B cell (primary cell): ENCODE results near the gene RNASE8. TPM values are rescaled to one million over a fixed set of nuclear protein-coding genes. Genes with fewer than 3 reads are reported as not detected.
A peak's percentile ranks its signal among the peaks of the same experiment; 100 is the strongest.

Experiments used
- ATAC-seq: fragments of 200-7000 bp; cut with Tn5 transposase; one replicate; pipeline ENCODE4 v1.10.0; 2021; ENCODE audit warnings: low read depth, mild to moderate bottlenecking, moderate number of reproducible peaks, moderate library complexity
- CTCF ChIA-PET: fragments of 350-600 bp; sonication (Branson Sonifier 250); formaldehyde crosslinking; loops from one replicate; lab custom pipeline; 2021; ENCODE audit warnings: antibody characterized with exemption, inconsistent platforms; lab: Charles Lee
- POLR2A ChIA-PET: fragments of 350-600 bp; sonication (Branson Sonifier 250); formaldehyde crosslinking; loops from one replicate; lab custom pipeline; 2021; ENCODE audit warnings: antibody characterized with exemption; lab: Charles Lee
- DNase-seq: peaks from one replicate; pipeline ENCODE4 v3.0.0; 2013
- H2AFZ ChIP-seq: 2 replicates; pipeline ENCODE4 v1.6.1; 2012; ENCODE audit warnings: mild to moderate bottlenecking, low read depth, low read length; ENCODE audit not compliant: insufficient read depth, poor library complexity, severe bottlenecking
- H3K27ac ChIP-seq, 2 donors: 1 replicate in 1 of 2; 2 replicates in 1 of 2; pipeline ENCODE4 v1.5.1; 2012 to 2013; ENCODE audit warnings: low read length in 2 of 2, mild to moderate bottlenecking in 2 of 2, moderate library complexity in 1 of 2
- H3K27me3 ChIP-seq, 4 experiments: fragments of 200-600 bp in 1 of 4; sonication (generic) in 1 of 4; replicated peaks in 1 of 4; 1 replicate in 2 of 4; 2 replicates in 2 of 4; pipeline versions ENCODE4 v1.6.1 to v1.7.0; 2013 to 2016; ENCODE audit warnings: low read length in 3 of 4, mild to moderate bottlenecking in 2 of 4, mixed read lengths in 1 of 4, moderate library complexity in 1 of 4; ENCODE audit not compliant: insufficient read depth in 4 of 4, control insufficient read depth in 3 of 4; ENCODE audit errors: control extremely low read depth in 1 of 4
- H3K36me3 ChIP-seq, 2 experiments: replicated peaks in 1 of 2; 1 replicate in 1 of 2; 2 replicates in 1 of 2; pipeline versions ENCODE4 v1.6.1 to v1.7.1; 2013; ENCODE audit warnings: low read length in 1 of 2; ENCODE audit not compliant: insufficient read depth in 2 of 2, control insufficient read depth in 1 of 2; ENCODE audit errors: control extremely low read depth in 1 of 2, extremely low read depth in 1 of 2
- H3K4me1 ChIP-seq, 2 donors: fragments of 200-600 bp in 1 of 2; sonication (generic) in 1 of 2; 1 replicate in 1 of 2; 2 replicates in 1 of 2; pipeline versions ENCODE4 v1.5.1 to v1.6.1; 2013 to 2017; ENCODE audit warnings: low read length in 2 of 2; ENCODE audit not compliant: control insufficient read depth in 2 of 2, insufficient read depth in 2 of 2
- H3K4me2 ChIP-seq: replicated peaks from 2 replicates; pipeline ENCODE3; 2012; ENCODE audit warnings: mild to moderate bottlenecking, low read depth, low read length; ENCODE audit not compliant: poor library complexity, severe bottlenecking
- H3K4me3 ChIP-seq, 5 experiments: fragments of 200-600 bp in 1 of 5; sonication (generic) in 1 of 5; 1 replicate in 3 of 5; 2 replicates in 2 of 5; pipeline versions ENCODE4 v1.5.1 to v1.7.0; 2011 to 2016; ENCODE audit warnings: low read length in 4 of 5, mild to moderate bottlenecking in 4 of 5, low read depth in 2 of 5, control low read depth in 1 of 5, moderate library complexity in 1 of 5; ENCODE audit not compliant: insufficient read depth in 1 of 5; ENCODE audit errors: control extremely low read depth in 1 of 5, extremely low read depth in 1 of 5
- H3K79me2 ChIP-seq: fragments of 200-600 bp; sonication (generic); one replicate; pipeline ENCODE4 v1.6.0; 2016; ENCODE audit warnings: low read length; ENCODE audit not compliant: control insufficient read depth, insufficient read depth
- H3K9ac ChIP-seq: fragments of 200-600 bp; sonication (generic); 2 replicates; pipeline ENCODE4 v1.6.1; 2017; ENCODE audit warnings: mild to moderate bottlenecking, low read length, moderate library complexity
- H3K9me3 ChIP-seq, 3 donors: one replicate each; pipeline versions ENCODE4 v1.6.1 to v1.7.1; 2013; ENCODE audit warnings: low read length in 2 of 3; ENCODE audit not compliant: control insufficient read depth in 2 of 3, insufficient read depth in 1 of 3; ENCODE audit errors: control extremely low read depth in 1 of 3
- H4K20me1 ChIP-seq: 2 replicates; pipeline ENCODE4 v1.6.0; 2012; ENCODE audit warnings: mild to moderate bottlenecking, low read length; ENCODE audit not compliant: insufficient read depth, control insufficient read depth, poor library complexity, severe bottlenecking
- H3K27ac Mint-ChIP-seq: one replicate; pipeline ENCODE4 v1.8.0; 2021; ENCODE audit warnings: mixed read lengths
- H3K27me3 Mint-ChIP-seq: one replicate; pipeline ENCODE4 v1.8.0; 2021; ENCODE audit warnings: mixed read lengths
- H3K4me1 Mint-ChIP-seq: one replicate; pipeline ENCODE4 v1.8.0; 2021; ENCODE audit warnings: mixed read lengths
- H3K4me3 Mint-ChIP-seq: one replicate; pipeline ENCODE4 v1.8.0; 2021; ENCODE audit warnings: mixed read lengths
- H3K9me3 Mint-ChIP-seq: one replicate; pipeline ENCODE4 v1.8.0; 2022; ENCODE audit warnings: mixed read lengths; ENCODE audit not compliant: insufficient read depth
- CTCF ChIP-seq: fragments of 200-600 bp; IDR thresholded peaks from one replicate; pipeline ENCODE4 v1.8.0; 2022; ENCODE audit warnings: antibody characterized with exemption, mild to moderate bottlenecking
- EZH2 ChIP-seq: IDR thresholded peaks from 2 replicates; pipeline ENCODE4 v1.6.1; 2012; ENCODE audit warnings: borderline replicate concordance, low read depth, mild to moderate bottlenecking, moderate library complexity, low read length; ENCODE audit not compliant: insufficient read depth, poor library complexity, severe bottlenecking
- WGBS: methylation state at CpG from one replicate; pipeline ENCODE4 v1.1.5; 2013; ENCODE audit warnings: missing lambda C conversion rate; ENCODE audit not compliant: insufficient coverage; 5-methylcytosine and 5-hydroxymethylcytosine counted together
- intact Hi-C: fragments of 100-400 bp; cut with micrococcal nuclease; formaldehyde crosslinking; loops from one replicate; pipeline ENCODE4 v1.10.0; 2022
- polyA plus RNA-seq: library from polyadenylated mRNA; depleted of rRNA; stranded (reverse); fragments of >200 nt; gene quantifications from 2 replicates; pipeline ENCODE4 v1.2.3, GENCODE V29; 2012
- total RNA-seq, 2 donors: library from RNA; stranded (reverse); fragments of 120-200 nt in 1 of 2; gene quantifications; 1 replicate in 1 of 2; 2 replicates in 1 of 2; pipeline versions ENCODE4 v1.2.3 to v1.2.4, GENCODE V29; 2013 to 2022

Gene RNASE8
- total and polyA plus RNA-seq, 2 donors (not counting 1 experiment from before 2014, with no cell fraction given): not detected

- Histone ChIP-seq H3K4me3 (peak within 1 kb of the TSS; percentile 17 to 69 (median 53)), H3K27me3 (peaks cover 0 to 50% (median 18%) of the 10 kb centered on the region in 4 experiments), H3K79me2 (no peaks in the 10 kb centered on the region), H2AFZ (peak within 1 kb of the TSS; percentile 43), H3K9me3 (peaks cover 0 to 9% (median 0%) of the 10 kb centered on the region in 3 donors), H3K9ac (peak within 1 kb of the TSS; percentile 70), H4K20me1 (no peaks in the 10 kb centered on the region), H3K36me3 (no peaks in the 10 kb centered on the region), H3K27ac (no peak within 1 kb of the TSS), H3K4me1 (peaks cover 34 to 40% of the 10 kb centered on the region in 2 donors), H3K4me2 (peak within 1 kb of the TSS; percentile 97)
- Mint-ChIP-seq H3K27me3 (peaks cover 32% of the 10 kb centered on the region), H3K27ac (peak within 1 kb of the TSS; percentile 73), H3K4me3 (peak within 1 kb of the TSS; percentile 93), H3K9me3 (no peaks in the 10 kb centered on the region), H3K4me1 (peaks cover 44% of the 10 kb centered on the region)
- DNase-seq (peak; percentile 55), ATAC-seq (peak; percentile 5)
- ChIA-PET POLR2A (interaction anchor here (0.9 to 2.7 kb wide), 5 partner anchors 22 to 81 kb away, joined by 3 to 27 read pairs (median 8); partner anchors contain the start of genes NDRG2 and ZNF219), CTCF (interaction anchor here (0.7 to 6.2 kb wide), 9 partner anchors 13 to 99 kb away, joined by 3 to 133 read pairs (median 6); no protein-coding TSS in a partner anchor)
- WGBS: under 1% methylated on average over 63 of the region's 63 CpGs
- TF ChIP-seq CTCF (no peak), EZH2 (no peak)
- intact Hi-C loops: loop anchor here (2.0 kb wide), 1 partner anchor 45 kb away; the partner anchor contains the start of gene NDRG2
Observed at GRCh38 chr14:21070083-21070609, 12.5 kb downstream of the RNASE8 start, which contains the start of gene ARHGEF40. TSS of gene ARHGEF40 (plus strand) at chr14:21070304. CDS start at chr14:21070397, 93 bp downstream.
